B cell (primary cell): ENCODE data around the gene KLHL3. TPM values are rescaled to one million over a fixed set of nuclear protein-coding genes. Genes with fewer than 3 reads are reported as not detected.

Source experiments
- ATAC-seq: fragments of 200-7000 bp; cut with Tn5 transposase; one replicate; pipeline ENCODE4 v1.10.0; 2021; ENCODE audit warnings: low read depth, mild to moderate bottlenecking, moderate number of reproducible peaks, moderate library complexity
- CTCF ChIA-PET: fragments of 350-600 bp; sonication (Branson Sonifier 250); formaldehyde crosslinking; loops from one replicate; lab custom pipeline; 2021; ENCODE audit warnings: antibody characterized with exemption, inconsistent platforms; lab: Charles Lee
- POLR2A ChIA-PET: fragments of 350-600 bp; sonication (Branson Sonifier 250); formaldehyde crosslinking; loops from one replicate; lab custom pipeline; 2021; ENCODE audit warnings: antibody characterized with exemption; lab: Charles Lee
- DNase-seq: peaks from one replicate; pipeline ENCODE4 v3.0.0; 2013
- H2AFZ ChIP-seq: 2 replicates; pipeline ENCODE4 v1.6.1; 2012; ENCODE audit warnings: mild to moderate bottlenecking, low read depth, low read length; ENCODE audit not compliant: insufficient read depth, poor library complexity, severe bottlenecking
- H3K27ac ChIP-seq, 2 donors: 1 replicate in 1 of 2; 2 replicates in 1 of 2; pipeline ENCODE4 v1.5.1; 2012 to 2013; ENCODE audit warnings: low read length in 2 of 2, mild to moderate bottlenecking in 2 of 2, moderate library complexity in 1 of 2
- H3K27me3 ChIP-seq, 4 experiments: fragments of 200-600 bp in 1 of 4; sonication (generic) in 1 of 4; replicated peaks in 1 of 4; 1 replicate in 2 of 4; 2 replicates in 2 of 4; pipeline versions ENCODE4 v1.6.1 to v1.7.0; 2013 to 2016; ENCODE audit warnings: low read length in 3 of 4, mild to moderate bottlenecking in 2 of 4, mixed read lengths in 1 of 4, moderate library complexity in 1 of 4; ENCODE audit not compliant: insufficient read depth in 4 of 4, control insufficient read depth in 3 of 4; ENCODE audit errors: control extremely low read depth in 1 of 4
- H3K36me3 ChIP-seq, 2 experiments: replicated peaks in 1 of 2; 1 replicate in 1 of 2; 2 replicates in 1 of 2; pipeline versions ENCODE4 v1.6.1 to v1.7.1; 2013; ENCODE audit warnings: low read length in 1 of 2; ENCODE audit not compliant: insufficient read depth in 2 of 2, control insufficient read depth in 1 of 2; ENCODE audit errors: control extremely low read depth in 1 of 2, extremely low read depth in 1 of 2
- H3K4me1 ChIP-seq, 2 donors: fragments of 200-600 bp in 1 of 2; sonication (generic) in 1 of 2; 1 replicate in 1 of 2; 2 replicates in 1 of 2; pipeline versions ENCODE4 v1.5.1 to v1.6.1; 2013 to 2017; ENCODE audit warnings: low read length in 2 of 2; ENCODE audit not compliant: control insufficient read depth in 2 of 2, insufficient read depth in 2 of 2
- H3K4me2 ChIP-seq: replicated peaks from 2 replicates; pipeline ENCODE3; 2012; ENCODE audit warnings: mild to moderate bottlenecking, low read depth, low read length; ENCODE audit not compliant: poor library complexity, severe bottlenecking
- H3K4me3 ChIP-seq, 5 experiments: fragments of 200-600 bp in 1 of 5; sonication (generic) in 1 of 5; 1 replicate in 3 of 5; 2 replicates in 2 of 5; pipeline versions ENCODE4 v1.5.1 to v1.7.0; 2011 to 2016; ENCODE audit warnings: low read length in 4 of 5, mild to moderate bottlenecking in 4 of 5, low read depth in 2 of 5, control low read depth in 1 of 5, moderate library complexity in 1 of 5; ENCODE audit not compliant: insufficient read depth in 1 of 5; ENCODE audit errors: control extremely low read depth in 1 of 5, extremely low read depth in 1 of 5
- H3K79me2 ChIP-seq: fragments of 200-600 bp; sonication (generic); one replicate; pipeline ENCODE4 v1.6.0; 2016; ENCODE audit warnings: low read length; ENCODE audit not compliant: control insufficient read depth, insufficient read depth
- H3K9ac ChIP-seq: fragments of 200-600 bp; sonication (generic); 2 replicates; pipeline ENCODE4 v1.6.1; 2017; ENCODE audit warnings: mild to moderate bottlenecking, low read length, moderate library complexity
- H3K9me3 ChIP-seq, 3 donors: one replicate each; pipeline versions ENCODE4 v1.6.1 to v1.7.1; 2013; ENCODE audit warnings: low read length in 2 of 3; ENCODE audit not compliant: control insufficient read depth in 2 of 3, insufficient read depth in 1 of 3; ENCODE audit errors: control extremely low read depth in 1 of 3
- H4K20me1 ChIP-seq: 2 replicates; pipeline ENCODE4 v1.6.0; 2012; ENCODE audit warnings: mild to moderate bottlenecking, low read length; ENCODE audit not compliant: insufficient read depth, control insufficient read depth, poor library complexity, severe bottlenecking
- H3K27ac Mint-ChIP-seq: one replicate; pipeline ENCODE4 v1.8.0; 2021; ENCODE audit warnings: mixed read lengths
- H3K27me3 Mint-ChIP-seq: one replicate; pipeline ENCODE4 v1.8.0; 2021; ENCODE audit warnings: mixed read lengths
- H3K4me1 Mint-ChIP-seq: one replicate; pipeline ENCODE4 v1.8.0; 2021; ENCODE audit warnings: mixed read lengths
- H3K4me3 Mint-ChIP-seq: one replicate; pipeline ENCODE4 v1.8.0; 2021; ENCODE audit warnings: mixed read lengths
- H3K9me3 Mint-ChIP-seq: one replicate; pipeline ENCODE4 v1.8.0; 2022; ENCODE audit warnings: mixed read lengths; ENCODE audit not compliant: insufficient read depth
- CTCF ChIP-seq: fragments of 200-600 bp; IDR thresholded peaks from one replicate; pipeline ENCODE4 v1.8.0; 2022; ENCODE audit warnings: antibody characterized with exemption, mild to moderate bottlenecking
- EZH2 ChIP-seq: IDR thresholded peaks from 2 replicates; pipeline ENCODE4 v1.6.1; 2012; ENCODE audit warnings: borderline replicate concordance, low read depth, mild to moderate bottlenecking, moderate library complexity, low read length; ENCODE audit not compliant: insufficient read depth, poor library complexity, severe bottlenecking
- WGBS: methylation state at CpG from one replicate; pipeline ENCODE4 v1.1.5; 2013; ENCODE audit warnings: missing lambda C conversion rate; ENCODE audit not compliant: insufficient coverage; 5-methylcytosine and 5-hydroxymethylcytosine counted together
- intact Hi-C: fragments of 100-400 bp; cut with micrococcal nuclease; formaldehyde crosslinking; loops from one replicate; pipeline ENCODE4 v1.10.0; 2022
- polyA plus RNA-seq: library from polyadenylated mRNA; depleted of rRNA; stranded (reverse); fragments of >200 nt; gene quantifications from 2 replicates; pipeline ENCODE4 v1.2.3, GENCODE V29; 2012
- total RNA-seq, 2 donors: library from RNA; stranded (reverse); fragments of 120-200 nt in 1 of 2; gene quantifications; 1 replicate in 1 of 2; 2 replicates in 1 of 2; pipeline versions ENCODE4 v1.2.3 to v1.2.4, GENCODE V29; 2013 to 2022

KLHL3 gene
- total and polyA plus RNA-seq, 2 donors (not counting 1 experiment from before 2014, with no cell fraction given) = 3.3 to 4.5 TPM

GRCh38 chr5:137760294-137760693, 24.4 kb upstream of the KLHL3 start:
- Histone ChIP-seq H3K9ac (no peak overlapping the region), H3K27ac (no peak overlapping the region), H3K27me3 (no peaks in the 10 kb centered on the region), H2AFZ (no peak overlapping the region), H3K4me2 (no peak overlapping the region), H3K4me3 (no peak overlapping the region), H3K4me1 (peaks cover 1 to 2% of the 10 kb centered on the region in 2 donors), H4K20me1 (no peaks in the 10 kb centered on the region), H3K79me2 (no peaks in the 10 kb centered on the region), H3K9me3 (no peaks in the 10 kb centered on the region), H3K36me3 (no peaks in the 10 kb centered on the region)
- no peak for DNase-seq
- ATAC-seq = no peak
- WGBS = 100% methylated on average over 2 of the region's 4 CpGs
- peaks cover under 1% of the 10 kb centered on the region for H3K4me1 Mint-ChIP-seq
- H3K27me3 Mint-ChIP-seq = no peaks in the 10 kb centered on the region
- no peak overlapping the region for H3K4me3 Mint-ChIP-seq
- TF ChIP-seq EZH2 = no peak
- no peak for TF ChIP-seq CTCF
- ChIA-PET CTCF (interaction anchor here (1.2 to 2.4 kb wide), 3 partner anchors 9 to 20 kb away, joined by 3 to 10 read pairs (median 4); no protein-coding TSS in a partner anchor), POLR2A (no interaction called here)
- intact Hi-C loops = no loop called here
- H3K27ac Mint-ChIP-seq = no peak overlapping the region
- H3K9me3 Mint-ChIP-seq = no peaks in the 10 kb centered on the region

DNA sequence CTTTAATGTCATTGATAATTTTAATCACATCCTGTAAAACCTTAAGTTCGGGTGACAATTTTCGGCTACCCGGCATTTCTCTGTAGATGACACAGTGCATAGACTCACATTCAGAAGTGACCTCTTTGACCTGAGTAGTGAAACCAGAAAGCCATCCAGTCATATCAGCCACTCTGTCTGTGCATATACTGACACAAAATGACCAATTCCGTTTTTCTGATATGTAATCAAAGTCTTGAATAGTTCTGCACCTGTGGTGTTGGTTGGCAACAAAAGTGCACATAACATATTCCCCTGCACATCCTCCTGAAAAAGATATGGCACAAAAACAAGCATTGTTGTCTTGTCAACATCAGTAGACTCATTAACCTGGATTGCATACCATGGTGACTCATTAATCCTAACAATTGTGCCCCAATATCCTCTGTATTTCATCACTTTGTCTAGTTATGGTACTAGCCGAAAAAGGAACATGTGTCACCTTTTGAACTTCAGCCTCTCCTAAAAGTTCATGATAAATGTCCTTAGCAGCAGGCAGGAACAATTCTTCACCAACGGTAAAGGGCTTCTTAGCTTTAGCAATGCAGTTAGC, 22.9 kb upstream of the KLHL3 start:
- TF ChIP-seq CTCF (no peak), EZH2 (no peak)
- Histone ChIP-seq H3K4me3 (no peak overlapping the region), H3K27me3 (no peaks in the 10 kb centered on the region), H3K9ac (no peak overlapping the region), H3K4me2 (no peak overlapping the region), H4K20me1 (peaks cover 3% of the 10 kb centered on the region), H3K4me1 (peaks cover 4 to 7% of the 10 kb centered on the region in 2 donors), H3K79me2 (peaks cover 3% of the 10 kb centered on the region), H3K36me3 (no peaks in the 10 kb centered on the region), H3K27ac (no peak overlapping the region), H3K9me3 (no peaks in the 10 kb centered on the region), H2AFZ (no peak overlapping the region)
- Mint-ChIP-seq H3K4me1 (peaks cover 6% of the 10 kb centered on the region), H3K27ac (no peak overlapping the region), H3K9me3 (no peaks in the 10 kb centered on the region), H3K27me3 (no peaks in the 10 kb centered on the region), H3K4me3 (no peak overlapping the region)
- ChIA-PET POLR2A (no interaction called here), CTCF (interaction anchor here (1.2 to 1.4 kb wide), 2 partner anchors 20 to 21 kb away, joined by 3 to 4 read pairs; no protein-coding TSS in a partner anchor)
- DNase-seq (no peak), ATAC-seq (no peak)
- 88% methylated on average over 6 of the region's 6 CpGs for WGBS
- intact Hi-C loops = loop anchor here (10.0 kb wide), 2 partner anchors 816 to 1436 kb away; partner anchors contain the start of genes HSPA9 and SIL1
